PC-3 (cell line): Measurements from ENCODE around the gene MYO9A.

Source experiments
- CTCF ChIP-seq: fragments of 300-600 bp; sonication (generic); conservative IDR thresholded peaks from 2 replicates; pipeline ENCODE4 v1.5.1; 2017; ENCODE audit warnings: antibody characterized with exemption, low read depth, mild to moderate bottlenecking, low read length
- EZH2phosphoT487 ChIP-seq: fragments of 300-600 bp; sonication (generic); IDR thresholded peaks from 2 replicates; pipeline ENCODE4 v1.6.1; 2018; ENCODE audit warnings: mild to moderate bottlenecking, antibody characterized with exemption, low read length, borderline replicate concordance

DNA sequence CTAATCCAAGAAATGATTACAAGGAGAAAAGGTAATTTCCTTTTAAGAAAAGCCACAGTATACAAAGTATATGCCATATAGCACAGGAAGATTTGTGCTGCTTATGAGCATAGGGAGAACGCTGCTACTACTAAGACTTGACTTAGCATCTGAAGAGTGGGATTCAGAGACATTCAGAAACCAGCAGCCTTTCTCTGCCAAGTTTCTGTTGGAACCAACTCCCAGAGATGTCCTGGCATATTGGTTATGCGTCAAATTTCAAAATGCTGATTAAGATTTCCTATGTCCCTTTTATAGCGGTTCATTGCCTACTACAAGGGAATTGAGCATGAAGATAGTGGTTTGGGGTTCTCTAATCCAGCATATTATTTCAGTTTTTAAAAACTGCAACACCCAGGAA is 302.6 kb downstream of the MYO9A start:
- TF ChIP-seq CTCF, result no peak
- TF ChIP-seq EZH2phosphoT487, result no peak
